Measurements from ENCODE around the gene LRRC51. TPM values are rescaled to one million over a fixed set of nuclear protein-coding genes. Genes with fewer than 3 reads are reported as not detected.

LRRC51 gene
- polyA plus RNA-seq, 1 donor from 2014 or later = 20.8 TPM

GRCh38 chr11:72102162-72102561 lies 21.5 kb downstream of the LRRC51 start:
- no peaks in the 10 kb centered on the region for H3F3A ChIP-seq (ENCODE audit: insufficient read depth, low read length, poor library complexity, severe bottlenecking)
- H3K9me2 ChIP-seq (ENCODE audit: insufficient read depth, low read length) = no peaks in the 10 kb centered on the region
- no peaks in the 10 kb centered on the region for H3K36me3 ChIP-seq (ENCODE audit: insufficient read depth, low read length)
- no peak for TF ChIP-seq SMC3 (conservative IDR thresholded peaks at IDR 0.05; ENCODE audit: poor library complexity)
- peaks cover 20% of the 10 kb centered on the region for H3K79me2 ChIP-seq (replicated peaks; ENCODE audit: insufficient read depth, low read length)
- H4K20me1 ChIP-seq (ENCODE audit: insufficient read depth) = no peaks in the 10 kb centered on the region
- peak overlapping the region; percentile 71 for H3K4me2 ChIP-seq (ENCODE audit: low read length)
- H2AFZ ChIP-seq (ENCODE audit: low read depth, low read length) = no peak overlapping the region
- H3K4me3 ChIP-seq (ENCODE audit: low read length) = peak overlapping the region; percentile 73
- H3K9ac ChIP-seq (ENCODE audit: low read length) = peak overlapping the region; percentile 90
- H3K27ac ChIP-seq (ENCODE audit: low read length) = peak overlapping the region; percentile 84
- no peaks in the 10 kb centered on the region for H3K9me3 ChIP-seq (ENCODE audit: low read length)
- H3K27me3 ChIP-seq (ENCODE audit: insufficient read depth, low read depth, low read length) = no peaks in the 10 kb centered on the region

- H3K27ac ChIP-seq (ENCODE audit: low read length) = peak overlapping the region; percentile 84
- no peaks in the 10 kb centered on the region for H3K9me2 ChIP-seq (ENCODE audit: insufficient read depth, low read length)
- H3K27me3 ChIP-seq (ENCODE audit: insufficient read depth, low read depth, low read length) = no peaks in the 10 kb centered on the region
- H3K9ac ChIP-seq (ENCODE audit: low read length) = peak overlapping the region; percentile 90
- no peak for TF ChIP-seq POLR2AphosphoS5 (IDR thresholded peaks at IDR 0.05)
- no peak for TF ChIP-seq EP300 (conservative IDR thresholded peaks at IDR 0.05; ENCODE audit: poor library complexity, severe bottlenecking)
- peak overlapping the region; percentile 71 for H3K4me2 ChIP-seq (ENCODE audit: low read length)
- no peaks in the 10 kb centered on the region for H3F3A ChIP-seq (ENCODE audit: insufficient read depth, low read length, poor library complexity, severe bottlenecking)
- no peaks in the 10 kb centered on the region for H3K36me3 ChIP-seq (ENCODE audit: insufficient read depth, low read length)
- H3K9me3 ChIP-seq (ENCODE audit: low read length) = no peaks in the 10 kb centered on the region
- H3K4me3 ChIP-seq (ENCODE audit: low read length) = peak overlapping the region; percentile 73
- peaks cover 20% of the 10 kb centered on the region for H3K79me2 ChIP-seq (replicated peaks; ENCODE audit: insufficient read depth, low read length)
- no peaks in the 10 kb centered on the region for H4K20me1 ChIP-seq (ENCODE audit: insufficient read depth)
- H2AFZ ChIP-seq (ENCODE audit: low read depth, low read length) = peak overlapping the region; percentile 53
Measured at GRCh38 chr11:72102631-72102945, 21.9 kb downstream of the LRRC51 start.

GRCh38 chr11:72102946-72103753 lies 22.5 kb downstream of the LRRC51 start, which contains the start of gene LAMTOR1:
TSS of gene LAMTOR1 (minus strand) at chr11:72103297. CDS start at chr11:72103224, 73 bp downstream.
- no peaks in the 10 kb centered on the region for H3K36me3 ChIP-seq (ENCODE audit: insufficient read depth, low read length)
- H3F3A ChIP-seq (ENCODE audit: insufficient read depth, low read length, poor library complexity, severe bottlenecking) = no peaks in the 10 kb centered on the region
- H3K9me3 ChIP-seq (ENCODE audit: low read length) = no peaks in the 10 kb centered on the region
- peak; percentile 49 for TF ChIP-seq REST (IDR thresholded peaks at IDR 0.05; ENCODE audit: borderline replicate concordance)
- no peak for TF ChIP-seq EP300 (conservative IDR thresholded peaks at IDR 0.05; ENCODE audit: poor library complexity, severe bottlenecking)
- TF ChIP-seq RAD21 (conservative IDR thresholded peaks at IDR 0.05) = no peak
- TF ChIP-seq POLR2AphosphoS5 (IDR thresholded peaks at IDR 0.05) = peak; percentile 85
- TF ChIP-seq TAF1 (IDR thresholded peaks at IDR 0.05; ENCODE audit: low read depth) = no peak
- peak; percentile 66 for TF ChIP-seq CTCF (IDR thresholded peaks at IDR 0.05; ENCODE audit: poor library complexity, severe bottlenecking)
- no peak for TF ChIP-seq SMC3 (conservative IDR thresholded peaks at IDR 0.05; ENCODE audit: poor library complexity)
- TF ChIP-seq MXI1 (conservative IDR thresholded peaks at IDR 0.05; ENCODE audit: poor library complexity, severe bottlenecking) = peak; percentile 69
- TF ChIP-seq EZH2 (IDR thresholded peaks at IDR 0.05; ENCODE audit: borderline replicate concordance, insufficient read depth, low read length, poor library complexity, severe bottlenecking) = no peak
- H3K9me2 ChIP-seq (ENCODE audit: insufficient read depth, low read length) = no peaks in the 10 kb centered on the region
- H2AFZ ChIP-seq (ENCODE audit: low read depth, low read length) = peak within 1 kb of the TSS; percentile 95
- peaks cover 20% of the 10 kb centered on the region for H3K79me2 ChIP-seq (replicated peaks; ENCODE audit: insufficient read depth, low read length)
- H3K4me2 ChIP-seq (ENCODE audit: low read length) = peak within 1 kb of the TSS; percentile 71
- H3K27me3 ChIP-seq (ENCODE audit: insufficient read depth, low read depth, low read length) = no peaks in the 10 kb centered on the region
- H3K27ac ChIP-seq (ENCODE audit: low read length) = peak within 1 kb of the TSS; percentile 90
- H3K9ac ChIP-seq (ENCODE audit: low read length) = peak within 1 kb of the TSS; percentile 90
- H3K4me3 ChIP-seq (ENCODE audit: low read length) = peak within 1 kb of the TSS; percentile 73
- no peaks in the 10 kb centered on the region for H4K20me1 ChIP-seq (ENCODE audit: insufficient read depth)
